Suprapubic skin (tissue), 4 donors: ENCODE measurements around the gene RCN2. TPM values are rescaled to one million over a fixed set of nuclear protein-coding genes. Genes with fewer than 3 reads are reported as not detected.

ENCODE experiments used
- DNase-seq, 2 donors: peaks; one replicate each; pipeline ENCODE4 v3.0.0-alpha.2; 2019; ENCODE audit warnings: low spot score in 2 of 2
- H3K27ac ChIP-seq: fragments of 200-600 bp; sonication (generic); one replicate; pipeline ENCODE4 v1.5.1; 2019
- H3K27me3 ChIP-seq: fragments of 200-600 bp; sonication (generic); one replicate; pipeline ENCODE4 v1.5.1; 2019
- H3K36me3 ChIP-seq: fragments of 200-600 bp; sonication (generic); one replicate; pipeline ENCODE4 v1.5.1; 2019
- H3K4me1 ChIP-seq: fragments of 200-600 bp; sonication (generic); one replicate; pipeline ENCODE4 v1.5.1; 2019
- H3K4me3 ChIP-seq: fragments of 200-600 bp; sonication (generic); one replicate; pipeline ENCODE4 v1.5.1; 2019; ENCODE audit warnings: mild to moderate bottlenecking
- H3K9me3 ChIP-seq: fragments of 200-600 bp; sonication (generic); one replicate; pipeline ENCODE4 v1.5.1; 2019
- EP300 ChIP-seq: sonication (generic); formaldehyde crosslinking; IDR thresholded peaks from one replicate; pipeline ENCODE4 v1.6.1; 2017; ENCODE audit warnings: antibody characterized with exemption
- POLR2A ChIP-seq, 2 donors: fragments of 450-650 bp; IDR thresholded peaks; one replicate each; pipeline ENCODE4 v1.6.1; 2017; ENCODE audit warnings: antibody characterized with exemption in 2 of 2, mild to moderate bottlenecking in 2 of 2, moderate library complexity in 2 of 2
- POLR2AphosphoS5 ChIP-seq, 3 donors: sonication (generic); formaldehyde crosslinking; IDR thresholded peaks; one replicate each; pipeline ENCODE4 v1.6.1; 2017; ENCODE audit warnings: antibody characterized with exemption in 3 of 3
- WGBS: methylation state at CpG from one replicate; pipeline ENCODE4 v1.1.5; 2018; 5-methylcytosine and 5-hydroxymethylcytosine counted together
- total RNA-seq, 4 donors: library from RNA; depleted of rRNA; stranded (reverse); fragments of >200 nt; gene quantifications; one replicate each; pipeline ENCODE4 v1.1.0, GENCODE V29; 2016
- TF ChIP-seq, protein P1 (sequence below), 2 donors: fragments of 200-600 bp in 1 of 2; fragments of 450-650 bp in 1 of 2; sonication (generic) in 1 of 2; IDR thresholded peaks; one replicate each; pipeline ENCODE4 v1.5.1; 2016 to 2019; ENCODE audit warnings: antibody characterized with exemption in 2 of 2, mild to moderate bottlenecking in 1 of 2, moderate library complexity in 1 of 2

The RCN2 gene
- total RNA-seq, 4 donors from 2014 or later, result 18.3 to 33.1 (median 23.6) TPM

GRCh38 chr15:76991048-76991447, 59.5 kb downstream of the RCN2 start:
- 89% methylated on average over 6 of the region's 7 CpGs for WGBS
- TF ChIP-seq, protein P1, sequence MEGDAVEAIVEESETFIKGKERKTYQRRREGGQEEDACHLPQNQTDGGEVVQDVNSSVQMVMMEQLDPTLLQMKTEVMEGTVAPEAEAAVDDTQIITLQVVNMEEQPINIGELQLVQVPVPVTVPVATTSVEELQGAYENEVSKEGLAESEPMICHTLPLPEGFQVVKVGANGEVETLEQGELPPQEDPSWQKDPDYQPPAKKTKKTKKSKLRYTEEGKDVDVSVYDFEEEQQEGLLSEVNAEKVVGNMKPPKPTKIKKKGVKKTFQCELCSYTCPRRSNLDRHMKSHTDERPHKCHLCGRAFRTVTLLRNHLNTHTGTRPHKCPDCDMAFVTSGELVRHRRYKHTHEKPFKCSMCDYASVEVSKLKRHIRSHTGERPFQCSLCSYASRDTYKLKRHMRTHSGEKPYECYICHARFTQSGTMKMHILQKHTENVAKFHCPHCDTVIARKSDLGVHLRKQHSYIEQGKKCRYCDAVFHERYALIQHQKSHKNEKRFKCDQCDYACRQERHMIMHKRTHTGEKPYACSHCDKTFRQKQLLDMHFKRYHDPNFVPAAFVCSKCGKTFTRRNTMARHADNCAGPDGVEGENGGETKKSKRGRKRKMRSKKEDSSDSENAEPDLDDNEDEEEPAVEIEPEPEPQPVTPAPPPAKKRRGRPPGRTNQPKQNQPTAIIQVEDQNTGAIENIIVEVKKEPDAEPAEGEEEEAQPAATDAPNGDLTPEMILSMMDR (IDR thresholded peaks at IDR 0.05), result no peak
- TF ChIP-seq POLR2AphosphoS5 (IDR thresholded peaks at IDR 0.05), result no peak
- TF ChIP-seq POLR2A (IDR thresholded peaks at IDR 0.05), result no peak
- no peak for TF ChIP-seq EP300
- DNase-seq, result peak; percentile 58 to 67
- H3K4me3 ChIP-seq, result no peak overlapping the region
- peaks cover 31% of the 10 kb centered on the region for H3K4me1 ChIP-seq
- no peaks in the 10 kb centered on the region for H3K9me3 ChIP-seq
- no peaks in the 10 kb centered on the region for H3K27me3 ChIP-seq
- H3K36me3 ChIP-seq, result no peaks in the 10 kb centered on the region
- no peak overlapping the region for H3K27ac ChIP-seq

GRCh38 chr15:76991741-76992645, 60.4 kb downstream of the RCN2 start:
- 96% methylated on average over 9 of the region's 9 CpGs for WGBS
- Histone ChIP-seq H3K9me3 (no peaks in the 10 kb centered on the region), H3K4me1 (peaks cover 40% of the 10 kb centered on the region), H3K4me3 (no peak overlapping the region), H3K27me3 (no peaks in the 10 kb centered on the region), H3K27ac (no peak overlapping the region), H3K36me3 (no peaks in the 10 kb centered on the region)
- peak; percentile 50 to 79 for DNase-seq
- TF ChIP-seq POLR2A (IDR thresholded peaks at IDR 0.05) (no peak), POLR2AphosphoS5 (IDR thresholded peaks at IDR 0.05) (no peak), EP300 (no peak)
- TF ChIP-seq, protein P1 (IDR thresholded peaks at IDR 0.05), result no peak

DNA sequence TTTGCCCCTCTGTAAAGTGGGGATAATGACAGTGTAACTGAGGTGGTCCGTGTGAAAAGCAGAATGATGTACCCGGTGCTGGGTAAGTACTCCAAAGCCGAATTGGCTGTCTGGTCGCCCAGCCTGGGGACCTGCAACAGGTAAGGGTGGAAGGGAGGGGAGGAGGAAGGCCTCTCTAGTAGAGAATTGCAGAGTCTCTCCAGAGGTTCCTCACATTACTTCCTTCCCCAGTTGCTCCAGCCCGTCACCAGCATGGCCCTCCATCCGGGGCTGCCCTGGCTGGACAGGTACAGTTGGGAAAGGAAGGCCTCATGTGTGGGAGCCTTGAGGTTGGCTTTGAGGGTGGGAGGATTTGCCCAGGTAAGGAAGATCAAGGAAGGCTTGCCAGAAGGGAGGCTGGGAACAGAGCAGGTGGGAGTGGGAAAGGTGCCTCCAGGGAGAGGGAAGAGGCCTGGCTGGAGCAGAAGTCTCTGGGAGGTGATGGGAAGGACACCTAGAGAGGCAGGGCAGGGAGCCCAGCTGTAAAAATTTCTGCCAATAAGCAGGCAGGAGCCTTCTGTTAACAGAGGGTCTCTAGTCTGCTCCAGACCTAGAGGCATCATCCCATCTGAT, 61.7 kb downstream of the RCN2 start:
- DNase-seq, result peak; percentile 50 to 59
- no peaks in the 10 kb centered on the region for H3K36me3 ChIP-seq
- H3K4me1 ChIP-seq, result peaks cover 51% of the 10 kb centered on the region
- no peaks in the 10 kb centered on the region for H3K27me3 ChIP-seq
- 86% methylated on average over 6 of the region's 6 CpGs for WGBS
- no peak overlapping the region for H3K27ac ChIP-seq
- H3K9me3 ChIP-seq, result no peaks in the 10 kb centered on the region
- no peak for TF ChIP-seq POLR2AphosphoS5 (IDR thresholded peaks at IDR 0.05)
- TF ChIP-seq, protein P1 (IDR thresholded peaks at IDR 0.05), result no peak
- TF ChIP-seq POLR2A (IDR thresholded peaks at IDR 0.05), result no peak
- TF ChIP-seq EP300, result no peak
- no peak overlapping the region for H3K4me3 ChIP-seq

DNA sequence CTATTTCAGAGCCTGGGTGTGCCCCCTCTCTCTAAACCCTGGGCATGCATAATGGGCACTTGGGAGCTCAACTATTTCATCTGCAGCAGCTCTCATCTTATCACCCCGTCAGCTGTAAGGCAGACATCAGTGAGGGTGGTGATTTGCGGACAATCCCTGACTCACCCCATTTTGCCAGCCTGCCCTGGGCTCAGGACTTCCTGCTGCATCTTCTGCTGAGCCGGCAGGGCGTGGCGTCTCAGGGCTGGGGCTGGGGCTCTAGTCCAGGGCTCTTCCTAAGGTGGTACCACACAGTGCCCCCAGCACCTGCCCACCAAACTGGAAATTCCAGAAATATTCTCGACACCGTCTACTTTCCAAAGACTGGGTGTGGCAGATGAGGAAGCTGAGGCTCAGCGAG, 62.5 kb downstream of the RCN2 start:
- TF ChIP-seq POLR2AphosphoS5 (IDR thresholded peaks at IDR 0.05), result no peak
- no peak for TF ChIP-seq POLR2A (IDR thresholded peaks at IDR 0.05)
- TF ChIP-seq, protein P1 (IDR thresholded peaks at IDR 0.05), result no peak
- TF ChIP-seq EP300, result no peak
- Histone ChIP-seq H3K27me3 (no peaks in the 10 kb centered on the region), H3K4me1 (peaks cover 47% of the 10 kb centered on the region), H3K9me3 (no peaks in the 10 kb centered on the region), H3K36me3 (no peaks in the 10 kb centered on the region), H3K4me3 (no peak overlapping the region), H3K27ac (no peak overlapping the region)
- peak; percentile 60 to 82 for DNase-seq
- WGBS, result 49% methylated on average over 8 of the region's 8 CpGs

DNA sequence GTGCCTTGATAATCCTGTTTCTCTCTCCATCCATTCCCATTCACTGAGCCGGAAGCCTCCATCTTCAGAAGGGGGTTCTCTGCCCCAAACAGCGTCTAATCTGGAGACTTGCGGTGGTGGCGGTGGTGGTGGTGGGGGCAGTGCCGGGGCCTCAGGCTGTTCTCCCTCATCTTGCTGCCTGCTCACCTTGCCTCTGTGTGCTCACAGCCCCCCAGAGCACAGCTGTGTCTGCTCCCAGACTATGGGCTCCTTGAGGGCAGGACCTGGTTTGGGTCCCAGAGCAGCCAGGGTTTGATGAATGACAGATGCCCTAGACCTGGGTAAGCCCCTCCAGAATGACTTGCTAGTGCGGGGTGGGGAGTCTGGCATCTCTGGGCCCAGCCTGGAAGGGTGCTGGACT, 62.9 kb downstream of the RCN2 start:
- peak overlapping the region; percentile 30 for H3K4me3 ChIP-seq
- peak in 1 of 2 donors; percentile 43 for DNase-seq
- TF ChIP-seq, protein P1 (IDR thresholded peaks at IDR 0.05), result no peak
- no peak for TF ChIP-seq EP300
- no peak for TF ChIP-seq POLR2AphosphoS5 (IDR thresholded peaks at IDR 0.05)
- no peak for TF ChIP-seq POLR2A (IDR thresholded peaks at IDR 0.05)
- peaks cover 46% of the 10 kb centered on the region for H3K4me1 ChIP-seq
- no peaks in the 10 kb centered on the region for H3K27me3 ChIP-seq
- H3K9me3 ChIP-seq, result no peaks in the 10 kb centered on the region
- H3K27ac ChIP-seq, result peak overlapping the region; percentile 23
- H3K36me3 ChIP-seq, result no peaks in the 10 kb centered on the region
- WGBS, result 97% methylated on average over 5 of the region's 6 CpGs
